ENCODE measurements around the gene THRA. TPM values are rescaled to one million over a fixed set of nuclear protein-coding genes. Genes with fewer than 3 reads are reported as not detected.

Gene THRA
- polyA plus RNA-seq, 1 donor: 48.2 TPM

GRCh38 chr17:40063901-40064531 is 1.3 kb downstream of the THRA start:
- DNase-seq: no peak

- peak; percentile 68 for DNase-seq
These were observed 2.4 kb downstream of the THRA start for GRCh38 chr17:40064971-40065768.

DNA sequence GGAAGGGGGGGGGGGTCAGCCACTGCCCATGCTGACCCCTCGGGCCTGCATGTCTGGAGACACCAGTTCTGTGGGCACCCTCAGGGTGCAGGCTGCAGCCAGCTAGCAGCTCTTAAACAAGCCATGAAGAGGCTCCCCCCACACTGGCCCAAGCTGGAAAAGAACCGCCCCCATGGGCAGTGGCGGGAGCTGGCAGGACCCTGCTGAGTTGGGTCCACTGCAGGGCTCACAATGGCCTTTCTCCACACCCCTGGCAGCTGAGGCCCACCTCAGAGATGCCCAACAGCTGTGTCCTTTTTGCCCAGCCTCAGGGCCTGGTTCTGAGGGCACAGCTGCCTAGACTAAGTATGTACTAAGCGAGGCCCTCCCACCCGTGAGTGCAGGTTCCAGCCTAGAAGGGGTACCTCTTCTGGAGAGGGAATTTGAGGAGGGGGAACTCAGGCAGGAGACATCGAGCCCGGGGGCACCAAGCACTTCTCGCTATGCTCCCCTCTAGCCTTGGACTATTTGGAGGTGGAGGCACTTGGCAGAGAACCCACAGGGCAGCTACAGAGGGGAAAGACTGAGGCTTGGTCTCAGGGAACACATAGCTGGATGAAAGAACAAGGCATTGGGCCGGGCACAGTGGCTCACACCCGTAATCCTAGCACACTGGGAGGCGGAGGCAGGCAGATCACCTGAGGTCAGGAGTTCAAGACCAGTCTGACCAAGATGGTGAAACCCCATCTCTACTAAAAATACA is 3.2 kb downstream of the THRA start:
- DNase-seq: no peak

DNA sequence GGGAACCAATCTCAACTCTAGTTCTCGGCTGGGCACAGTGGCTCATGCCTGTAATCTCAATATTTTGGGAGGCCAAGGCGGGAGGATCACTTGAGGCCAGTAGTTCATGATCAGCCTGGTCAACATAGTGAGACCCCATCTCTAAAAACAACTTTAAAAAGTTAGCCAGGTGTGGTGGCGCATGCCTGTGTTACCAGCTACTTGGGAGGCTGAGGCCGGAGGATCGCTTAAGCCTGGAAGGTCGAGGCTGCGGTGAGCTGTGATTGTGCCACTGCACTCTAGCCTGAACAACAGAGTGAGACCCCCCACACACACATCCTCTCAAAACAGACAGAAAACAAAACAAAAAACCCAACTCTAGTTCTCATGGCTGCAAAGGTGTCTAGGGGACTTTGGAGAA is 4.9 kb downstream of the THRA start:
- DNase-seq: no peak

- no peak for DNase-seq
These were observed 5.4 kb downstream of the THRA start for GRCh38 chr17:40068129-40068581.

- no peak for DNase-seq
These were observed 5.8 kb downstream of the THRA start for GRCh38 chr17:40068584-40068916.

DNA sequence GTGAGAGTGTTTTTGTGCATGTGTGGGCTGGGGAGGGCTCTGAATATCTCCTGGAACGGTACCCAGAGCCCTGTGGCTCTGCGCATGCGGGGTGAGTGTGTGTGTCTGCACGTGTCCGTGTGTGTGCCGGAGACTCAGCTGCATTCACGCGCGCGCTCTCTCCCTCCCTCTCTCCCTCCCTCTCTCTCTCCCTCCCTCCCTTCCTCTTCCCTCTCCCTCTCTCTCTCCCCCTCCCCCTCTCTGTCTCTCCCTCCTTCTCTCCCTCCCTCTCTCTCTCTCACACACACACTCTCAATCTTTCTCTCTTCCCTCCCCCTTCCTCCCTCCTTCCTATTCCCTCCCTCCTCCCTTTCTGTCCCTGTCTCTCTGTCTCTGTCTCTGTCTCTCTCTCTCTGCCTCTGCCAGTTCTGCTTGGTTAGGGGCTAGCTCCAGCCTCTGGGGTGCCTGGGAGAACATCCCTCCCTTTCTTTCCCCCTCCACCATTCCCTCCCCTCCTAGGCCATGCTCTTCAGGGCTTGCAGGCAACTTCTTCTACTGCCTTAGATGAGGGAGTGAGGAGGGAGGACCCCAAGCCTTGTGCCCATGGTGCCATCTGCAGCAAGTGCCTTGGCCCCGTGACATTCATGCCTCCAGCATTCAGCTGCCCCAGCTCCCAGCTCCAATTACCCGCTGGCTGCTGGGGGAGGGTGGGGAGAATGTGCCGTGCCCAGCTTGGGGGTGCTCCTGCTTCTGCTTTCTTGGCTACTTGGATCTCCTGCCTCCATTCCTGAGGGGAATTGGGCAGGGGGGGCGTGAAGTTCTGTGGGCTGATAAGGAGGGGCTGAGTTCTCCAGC is 6.4 kb downstream of the THRA start:
- DNase-seq: peak; percentile 81

GRCh38 chr17:40069751-40070708 is 7.3 kb downstream of the THRA start:
- peak; percentile 27 for DNase-seq

- no peak for DNase-seq
These were observed 8.0 kb downstream of the THRA start for GRCh38 chr17:40070709-40071312.

- no peak for DNase-seq
These were observed 8.7 kb downstream of the THRA start for GRCh38 chr17:40071313-40072039.

DNA sequence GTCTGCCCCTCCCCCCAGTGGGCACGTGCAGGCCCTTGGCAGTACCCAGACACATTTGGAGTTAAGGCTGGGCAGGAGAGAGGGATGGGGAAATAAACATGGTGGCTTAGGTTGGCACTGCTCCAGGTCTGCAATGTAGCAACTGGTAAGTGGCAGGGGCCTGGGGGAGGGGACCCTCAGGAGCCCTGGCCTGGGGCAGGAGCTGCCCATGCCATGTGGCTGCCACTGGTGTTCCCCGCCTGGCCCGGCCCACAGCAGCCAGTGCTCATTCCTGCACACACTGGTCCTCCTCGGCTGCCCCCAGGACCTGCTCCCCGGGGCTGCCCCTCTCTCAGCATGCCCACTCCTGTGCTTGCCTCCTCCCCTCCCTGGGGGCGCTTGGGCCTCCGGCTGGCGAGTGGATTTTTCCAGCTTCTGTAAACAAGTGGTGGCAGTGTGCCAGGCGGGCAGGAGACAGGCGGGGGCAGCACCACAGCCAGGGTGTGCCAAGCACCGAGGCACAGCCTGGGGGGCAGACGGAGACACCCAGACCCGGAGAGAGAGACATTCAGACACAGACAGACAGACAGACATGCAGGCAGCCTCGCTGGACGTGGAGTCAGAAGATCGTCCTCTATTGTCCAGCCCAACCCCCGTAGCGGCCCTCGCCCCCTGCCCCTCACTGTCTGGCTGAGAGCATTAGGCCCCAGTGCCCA is 9.4 kb downstream of the THRA start:
- peak; percentile 34 for DNase-seq

DNA sequence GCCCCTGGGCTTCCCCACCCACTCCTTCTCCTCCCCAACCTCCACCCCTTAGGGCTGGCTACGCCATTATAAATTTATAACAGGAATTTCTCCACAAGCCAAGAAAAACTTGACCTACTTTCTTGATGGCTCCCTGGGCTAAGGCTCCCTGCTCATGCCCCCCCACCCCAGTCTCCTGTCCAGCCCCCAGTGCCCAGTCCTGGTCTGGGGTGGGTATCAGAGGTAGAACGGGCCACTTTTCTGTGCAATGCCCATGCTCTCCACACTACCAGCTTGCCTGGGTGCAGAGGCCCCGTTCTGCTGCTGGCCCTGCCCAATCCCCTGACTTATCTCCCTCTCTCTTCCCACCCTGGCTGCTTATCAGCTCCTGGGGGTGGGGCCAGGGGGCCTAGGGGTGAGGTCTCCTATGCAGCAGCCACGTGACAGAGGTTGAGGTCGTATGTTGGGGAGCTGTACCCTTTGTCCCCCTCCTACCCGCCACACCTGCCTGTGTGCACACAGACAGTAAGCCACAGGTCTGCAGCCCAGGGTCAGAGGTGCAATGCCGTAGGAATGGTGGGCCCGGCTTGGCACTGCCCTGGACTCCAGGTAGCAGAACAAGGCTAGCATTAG is 10.1 kb downstream of the THRA start:
- no peak for DNase-seq

DNA sequence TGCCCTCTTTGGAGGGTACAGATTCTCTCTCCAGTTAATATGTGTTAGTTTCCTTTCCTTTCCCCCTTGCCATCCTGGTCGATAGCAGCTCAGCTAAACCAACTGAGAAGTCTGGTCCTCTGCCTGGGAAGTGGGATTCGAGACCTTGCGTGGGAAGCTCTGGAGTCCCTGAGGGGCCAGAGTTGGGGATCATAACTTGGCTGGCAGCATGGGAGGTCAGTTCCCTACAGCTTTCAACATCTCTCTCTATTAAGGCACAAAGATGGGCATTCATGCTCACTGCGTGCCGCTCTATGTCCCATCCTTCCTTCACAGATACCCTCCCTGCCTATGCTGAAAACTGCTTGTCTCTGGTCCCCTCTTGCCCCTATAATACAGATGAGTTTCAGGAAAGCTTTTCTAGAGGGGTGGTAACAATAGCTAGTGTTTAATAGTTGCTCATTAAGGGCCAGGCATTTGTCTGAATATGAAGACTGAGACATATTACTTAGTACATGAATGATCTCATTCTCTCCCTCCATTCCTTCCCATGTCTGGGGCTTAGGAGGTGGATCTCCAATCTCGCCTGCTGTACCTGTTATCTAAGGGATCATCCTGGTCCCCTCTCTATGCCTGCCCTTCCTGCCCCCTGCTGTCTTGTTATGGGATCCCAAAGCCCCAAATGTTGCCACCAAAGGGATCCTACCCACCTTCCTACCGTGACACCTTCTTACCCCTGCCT is 10.8 kb downstream of the THRA start:
- no peak for DNase-seq

DNA sequence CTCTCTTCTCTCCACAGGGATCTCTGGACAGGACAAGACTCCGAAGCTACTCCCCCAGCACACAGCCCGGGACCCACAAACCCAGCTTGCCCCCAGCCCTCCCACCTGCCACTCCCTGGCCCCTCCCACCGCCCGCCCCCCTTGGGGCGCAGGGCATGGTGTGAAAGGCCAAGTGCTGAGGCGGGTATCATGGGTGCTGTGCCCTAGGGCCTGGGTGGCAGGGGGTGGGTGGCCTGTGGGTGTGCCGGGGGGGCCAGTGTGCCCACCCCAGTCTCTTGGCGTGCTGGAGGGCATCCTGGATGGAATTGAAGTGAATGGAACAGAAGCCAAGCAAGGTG is 11.4 kb downstream of the THRA start:
- no peak for DNase-seq

GRCh38 chr17:40074871-40075200 is 12.1 kb downstream of the THRA start:
- no peak for DNase-seq

DNA sequence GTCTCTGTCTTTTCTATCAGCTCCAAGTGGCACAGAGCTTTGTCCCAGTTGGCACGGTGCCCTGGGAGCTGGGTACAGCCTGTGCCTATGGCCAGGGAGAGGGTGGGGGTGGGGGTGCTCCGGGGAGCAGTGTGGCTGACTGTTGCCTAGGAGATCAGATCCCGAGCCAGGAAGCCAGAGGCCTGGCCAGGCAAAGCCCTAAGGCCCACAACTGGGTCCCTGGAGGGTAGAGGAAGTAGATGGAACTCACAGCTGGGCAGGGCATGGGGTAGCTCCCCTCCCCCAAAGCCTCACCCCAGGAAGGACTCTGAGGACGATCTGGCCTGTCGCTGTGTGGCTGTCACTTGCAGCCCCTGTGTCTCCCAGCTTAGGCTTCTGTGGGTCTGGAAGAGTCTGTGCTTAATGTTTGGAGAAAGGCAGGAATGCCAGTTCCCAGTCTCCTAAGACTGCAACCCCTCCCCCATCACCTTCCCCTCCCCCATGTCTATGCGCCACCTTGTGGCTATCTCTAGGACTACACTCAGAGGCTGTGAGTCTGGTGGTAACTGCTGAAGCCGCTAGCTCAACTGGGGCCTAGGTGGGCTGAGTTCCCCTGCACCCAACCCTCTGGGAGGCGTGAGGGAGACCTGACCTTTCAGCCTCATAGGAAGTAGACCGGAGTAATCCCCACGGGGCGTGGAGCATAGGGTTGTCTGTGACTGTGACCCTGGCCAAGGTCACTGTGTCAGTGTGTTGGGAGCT is 12.6 kb downstream of the THRA start:
- peak; percentile 66 for DNase-seq

GRCh38 chr17:40075942-40076498 is 13.3 kb downstream of the THRA start:
- DNase-seq: no peak

Data from left kidney (tissue), 2 donors.